ENCODE measurements around the gene MIEF2. TPM values are rescaled to one million over a fixed set of nuclear protein-coding genes. Genes with fewer than 3 reads are reported as not detected.

The MIEF2 gene
- total RNA-seq, 2 experiments from 2014 or later: 8.4 to 10.0 TPM

DNA sequence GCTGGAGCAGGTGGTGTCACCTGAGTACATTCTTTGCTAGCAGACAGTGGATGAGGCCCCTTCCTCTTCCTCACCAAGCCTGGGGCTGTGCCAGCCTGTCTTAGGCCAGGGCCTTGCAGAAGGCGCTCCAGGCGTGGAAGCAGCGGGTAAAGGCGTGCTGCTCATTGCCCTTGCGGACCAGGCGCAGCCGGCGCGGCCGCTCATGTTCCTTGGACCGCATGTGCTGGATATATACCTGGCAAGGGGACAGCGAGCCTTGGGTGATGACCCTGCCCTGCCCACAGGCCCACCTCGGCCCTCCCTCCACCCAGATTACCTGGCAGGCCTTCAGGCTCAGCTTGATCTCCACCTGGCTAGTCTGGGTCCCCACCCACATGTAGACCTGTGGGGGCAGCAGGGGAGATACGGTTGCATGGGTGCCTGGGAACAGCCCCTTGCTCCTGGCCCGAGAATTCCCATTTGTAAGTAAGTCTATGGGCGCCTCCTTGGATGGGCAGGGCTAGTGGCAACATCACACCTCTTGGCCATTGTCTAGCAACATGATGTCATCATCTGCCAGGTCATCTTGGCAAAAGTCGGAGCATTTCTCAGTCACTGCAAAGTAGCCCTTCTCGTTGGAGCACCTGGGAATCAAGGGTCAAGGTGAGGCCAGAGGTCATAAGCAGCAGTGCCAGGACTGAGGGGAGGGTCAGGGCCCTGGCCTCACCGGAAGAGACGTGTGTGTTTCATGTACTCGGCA, 15.3 kb upstream of the MIEF2 start:
- Mint-ChIP-seq H3K27ac (no peak overlapping the region), H3K4me1 (peaks cover 2% of the 10 kb centered on the region), H3K27me3 (no peaks in the 10 kb centered on the region), H3K4me3 (no peak overlapping the region), H3K36me3 (peaks cover 18% of the 10 kb centered on the region), H3K9me3 (ENCODE audit: low read depth) (no peaks in the 10 kb centered on the region)
- DNase-seq: no peak
- CTCF ChIA-PET: interaction anchor here (0.9 kb wide), 1 partner anchor 24 kb away, joined by 3 read pairs; no protein-coding TSS in a partner anchor
- ATAC-seq: no peak

DNA sequence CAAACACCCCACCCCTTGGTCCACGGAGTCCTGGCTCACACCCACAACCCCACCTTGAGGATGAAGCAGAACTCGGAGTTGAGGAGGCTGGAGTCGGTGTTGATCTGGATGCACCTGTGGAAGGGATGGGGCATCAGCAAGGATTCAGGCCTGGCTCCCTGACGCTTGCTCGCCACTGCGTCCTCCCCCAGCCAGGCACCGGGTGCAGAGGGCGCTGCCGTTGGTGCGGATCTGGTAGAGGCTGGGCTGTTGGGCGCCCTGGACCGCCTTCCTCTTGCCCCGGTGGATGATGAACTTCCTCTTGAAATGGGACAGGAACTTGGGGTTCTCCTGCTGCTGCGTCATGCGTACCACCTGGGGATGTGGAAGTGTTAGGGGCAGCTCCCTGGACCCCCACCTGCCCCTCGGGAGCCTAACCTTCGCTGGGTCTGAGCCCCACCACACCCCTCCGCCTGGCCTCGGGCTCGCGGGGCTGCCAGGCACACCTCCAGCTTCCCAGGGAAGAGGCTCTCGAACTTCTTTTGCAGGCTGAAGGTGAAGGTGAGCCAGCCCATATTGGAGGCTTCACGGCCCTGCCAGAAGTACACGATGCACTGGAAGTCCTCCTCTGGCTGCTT, 14.2 kb upstream of the MIEF2 start:
- Mint-ChIP-seq H3K9me3 (ENCODE audit: low read depth) (no peaks in the 10 kb centered on the region), H3K27me3 (no peaks in the 10 kb centered on the region), H3K4me1 (peaks cover 2% of the 10 kb centered on the region), H3K27ac (no peak overlapping the region), H3K36me3 (peaks cover 18% of the 10 kb centered on the region), H3K4me3 (no peak overlapping the region)
- CTCF ChIA-PET: interaction anchor here (0.6 kb wide), 1 partner anchor 19 kb away, joined by 3 read pairs; no protein-coding TSS in a partner anchor
- no peak for DNase-seq
- no peak for ATAC-seq

DNA sequence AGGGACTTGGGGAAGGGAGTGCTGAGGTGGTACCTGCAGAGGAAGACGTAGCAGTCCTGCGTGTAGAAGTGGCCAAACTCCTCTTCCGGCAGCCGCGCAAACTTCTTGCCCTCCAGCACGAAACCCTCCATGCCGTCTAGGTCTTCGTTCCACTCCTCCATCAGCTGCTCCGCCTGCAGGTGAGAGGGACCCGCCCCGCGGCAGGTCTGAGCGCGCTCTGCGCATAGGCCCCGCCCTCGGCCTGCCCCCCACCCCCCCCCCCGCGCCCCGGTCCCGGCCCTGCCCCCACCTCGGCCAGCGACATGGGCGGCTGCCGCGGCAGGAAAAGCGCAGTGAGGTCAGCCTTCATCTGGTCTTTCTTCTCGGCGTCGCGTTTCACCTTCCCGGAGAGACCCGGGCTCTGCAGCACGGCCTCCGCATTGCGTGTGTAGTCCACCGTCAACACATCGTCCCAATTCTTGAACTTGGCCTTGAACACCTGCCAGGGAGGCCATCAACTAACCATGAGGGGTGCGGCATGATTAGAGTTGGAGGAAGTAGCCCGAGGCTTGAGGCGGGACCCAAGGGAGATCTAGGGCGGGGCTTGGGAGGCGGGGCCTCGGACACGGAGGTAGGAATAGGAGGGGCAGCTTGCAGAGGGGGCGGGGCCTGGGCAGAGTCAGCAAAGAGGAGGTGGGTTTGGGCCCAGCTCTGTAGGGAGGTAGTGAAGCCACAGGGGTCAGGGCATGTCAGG, 13.4 kb upstream of the MIEF2 start:
- H3K4me1 Mint-ChIP-seq: peaks cover 2% of the 10 kb centered on the region
- CTCF ChIA-PET: interaction anchor here (0.6 to 2.2 kb wide), 7 partner anchors 14 to 85 kb away, joined by 3 to 8 read pairs (median 3); partner anchors contain the start of gene LLGL1
- peak; percentile 61 for DNase-seq
- no peaks in the 10 kb centered on the region for H3K27me3 Mint-ChIP-seq
- no peak overlapping the region for H3K4me3 Mint-ChIP-seq
- no peak overlapping the region for H3K27ac Mint-ChIP-seq
- no peaks in the 10 kb centered on the region for H3K9me3 Mint-ChIP-seq (ENCODE audit: low read depth)
- ATAC-seq: peak; percentile 43
- H3K36me3 Mint-ChIP-seq: peaks cover 24% of the 10 kb centered on the region

DNA sequence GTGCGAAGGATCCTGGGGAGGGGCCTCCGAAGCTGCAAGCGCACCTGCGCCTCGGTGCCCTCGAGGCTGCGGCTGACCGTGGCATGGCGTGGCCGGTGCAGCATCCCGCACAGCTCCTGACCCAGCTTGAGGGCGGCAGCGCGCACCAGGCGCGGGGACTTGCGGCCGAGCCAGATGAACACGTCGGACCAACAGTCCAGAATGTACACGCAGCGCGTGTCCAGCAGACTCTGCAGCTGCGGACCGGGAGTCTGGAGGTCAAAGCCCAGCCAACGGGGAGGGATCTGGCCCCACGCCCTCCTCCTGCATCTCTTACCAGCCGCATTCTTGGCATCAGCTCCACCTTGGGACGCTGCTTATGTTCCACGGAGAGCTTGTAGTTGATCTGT, 12.9 kb upstream of the MIEF2 start:
- no peaks in the 10 kb centered on the region for H3K9me3 Mint-ChIP-seq (ENCODE audit: low read depth)
- CTCF ChIA-PET: interaction anchor here (0.8 to 2.2 kb wide), 6 partner anchors 15 to 85 kb away, joined by 3 to 8 read pairs (median 3); partner anchors contain the start of gene LLGL1
- H3K4me1 Mint-ChIP-seq: peaks cover 2% of the 10 kb centered on the region
- H3K36me3 Mint-ChIP-seq: peaks cover 27% of the 10 kb centered on the region
- no peak for DNase-seq
- H3K27ac Mint-ChIP-seq: no peak overlapping the region
- ATAC-seq: no peak
- H3K27me3 Mint-ChIP-seq: no peaks in the 10 kb centered on the region
- H3K4me3 Mint-ChIP-seq: no peak overlapping the region

DNA sequence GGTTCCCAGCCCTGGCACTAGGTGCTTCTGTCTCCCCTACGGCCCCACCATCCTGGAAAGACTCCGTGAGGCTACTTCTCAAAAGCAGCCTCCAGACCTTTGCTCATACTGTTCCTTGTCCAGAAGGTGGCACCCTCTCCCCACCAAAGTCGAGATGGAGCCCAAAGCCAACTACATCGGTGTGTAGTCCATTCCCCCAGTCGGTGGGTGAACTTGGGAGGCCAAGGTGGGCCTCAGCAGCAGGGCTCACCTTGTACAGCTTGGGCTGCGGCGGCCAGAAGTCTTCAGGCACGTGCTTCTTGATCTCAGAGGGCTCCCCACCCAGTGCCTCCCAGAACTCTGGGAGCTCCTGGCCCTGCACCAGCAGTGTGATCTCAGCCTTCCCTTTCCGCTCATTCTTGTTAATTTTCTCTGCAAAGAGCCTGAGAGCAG, 12.1 kb upstream of the MIEF2 start:
- CTCF ChIA-PET: interaction anchor here (0.9 to 2.2 kb wide), 6 partner anchors 9 to 84 kb away, joined by 3 to 9 read pairs (median 5); partner anchors contain the start of gene MIEF2
- H3K27ac Mint-ChIP-seq: no peak overlapping the region
- peaks cover 33% of the 10 kb centered on the region for H3K36me3 Mint-ChIP-seq
- ATAC-seq: peak; percentile 83
- no peaks in the 10 kb centered on the region for H3K27me3 Mint-ChIP-seq
- no peaks in the 10 kb centered on the region for H3K9me3 Mint-ChIP-seq (ENCODE audit: low read depth)
- peaks cover 2% of the 10 kb centered on the region for H3K4me1 Mint-ChIP-seq
- peak; percentile 81 for DNase-seq
- no peak overlapping the region for H3K4me3 Mint-ChIP-seq

DNA sequence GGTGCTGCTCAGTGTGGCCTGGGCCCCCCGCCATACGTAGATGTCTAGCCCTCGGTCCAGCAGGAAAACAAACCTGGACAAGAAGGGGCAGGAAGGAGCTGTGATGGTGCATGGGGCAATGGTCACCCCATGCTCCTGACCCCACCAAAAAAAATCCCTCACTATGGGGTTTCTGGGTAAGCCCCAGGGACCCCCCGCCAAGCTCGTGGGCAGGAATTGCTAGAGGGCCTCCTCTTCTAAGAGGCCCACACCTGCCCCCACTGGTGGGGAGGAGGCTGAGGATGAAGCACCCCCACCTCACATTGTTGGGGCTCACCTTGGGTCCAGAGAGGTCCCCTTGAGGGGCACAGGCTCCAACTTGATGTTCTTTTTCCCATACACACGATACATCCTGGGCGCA, 11.7 kb upstream of the MIEF2 start:
- CTCF ChIA-PET: interaction anchor here (0.9 to 2.2 kb wide), 5 partner anchors 8 to 84 kb away, joined by 4 to 9 read pairs (median 5); partner anchors contain the start of gene MIEF2
- Mint-ChIP-seq H3K4me1 (peaks cover 2% of the 10 kb centered on the region), H3K36me3 (peaks cover 36% of the 10 kb centered on the region), H3K27ac (no peak overlapping the region), H3K27me3 (no peaks in the 10 kb centered on the region), H3K4me3 (no peak overlapping the region), H3K9me3 (ENCODE audit: low read depth) (no peaks in the 10 kb centered on the region)
- ATAC-seq (no peak), DNase-seq (no peak)

DNA sequence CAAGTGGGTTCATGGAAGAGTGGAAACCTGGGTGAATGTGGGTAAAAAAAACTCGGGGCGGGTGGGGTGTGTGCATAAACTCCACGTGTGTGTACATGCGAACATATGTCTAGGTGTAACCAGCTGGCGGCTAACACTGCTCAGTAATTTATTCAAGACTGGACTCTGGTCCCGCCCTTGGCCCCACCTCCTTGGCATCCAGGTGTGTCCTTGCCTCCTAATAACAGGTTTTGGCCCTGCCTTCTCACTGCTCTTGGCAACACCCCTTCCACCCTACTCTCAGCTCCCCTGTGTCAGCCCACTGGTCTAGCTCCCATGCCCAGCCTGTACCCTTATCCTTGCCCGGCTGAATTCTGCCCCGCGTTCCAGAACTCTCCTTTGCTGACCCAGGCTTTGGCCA, 10.2 kb upstream of the MIEF2 start:
- H3K36me3 Mint-ChIP-seq: peaks cover 38% of the 10 kb centered on the region
- H3K4me3 Mint-ChIP-seq: no peak overlapping the region
- no peak overlapping the region for H3K27ac Mint-ChIP-seq

DNA sequence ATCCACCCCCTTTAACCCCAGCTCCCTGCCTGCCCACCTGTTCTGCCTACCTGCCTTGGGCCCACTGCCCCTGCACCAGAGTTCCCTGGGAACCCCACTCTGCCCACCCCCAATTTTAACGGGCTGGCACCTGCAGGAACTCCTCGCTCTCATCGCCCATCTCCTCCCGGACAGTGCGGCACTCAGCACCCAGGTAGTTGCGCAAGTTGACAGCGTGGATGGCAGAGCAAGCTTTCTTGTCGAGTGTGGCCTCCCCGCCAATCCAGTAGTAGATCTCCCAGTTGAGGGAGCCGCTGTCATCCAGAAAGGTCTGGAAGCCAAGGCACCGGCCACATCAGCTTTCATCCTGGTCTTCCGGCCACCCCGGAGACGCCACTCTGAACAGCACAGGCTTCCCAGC, 9.8 kb upstream of the MIEF2 start:
- Mint-ChIP-seq H3K4me3 (no peak overlapping the region), H3K4me1 (peaks cover 4% of the 10 kb centered on the region), H3K36me3 (peaks cover 34% of the 10 kb centered on the region), H3K27ac (no peak overlapping the region), H3K9me3 (ENCODE audit: low read depth) (no peaks in the 10 kb centered on the region), H3K27me3 (no peaks in the 10 kb centered on the region)
- no peak for DNase-seq
- CTCF ChIA-PET: no interaction called here
- ATAC-seq: no peak

More for the DNA sequence above, 10.2 kb upstream of the MIEF2 start:
- DNase-seq: no peak
- no peaks in the 10 kb centered on the region for H3K9me3 Mint-ChIP-seq (ENCODE audit: low read depth)
- H3K27me3 Mint-ChIP-seq: no peaks in the 10 kb centered on the region
- no peak for ATAC-seq
- peaks cover 2% of the 10 kb centered on the region for H3K4me1 Mint-ChIP-seq
- CTCF ChIA-PET: no interaction called here

DNA sequence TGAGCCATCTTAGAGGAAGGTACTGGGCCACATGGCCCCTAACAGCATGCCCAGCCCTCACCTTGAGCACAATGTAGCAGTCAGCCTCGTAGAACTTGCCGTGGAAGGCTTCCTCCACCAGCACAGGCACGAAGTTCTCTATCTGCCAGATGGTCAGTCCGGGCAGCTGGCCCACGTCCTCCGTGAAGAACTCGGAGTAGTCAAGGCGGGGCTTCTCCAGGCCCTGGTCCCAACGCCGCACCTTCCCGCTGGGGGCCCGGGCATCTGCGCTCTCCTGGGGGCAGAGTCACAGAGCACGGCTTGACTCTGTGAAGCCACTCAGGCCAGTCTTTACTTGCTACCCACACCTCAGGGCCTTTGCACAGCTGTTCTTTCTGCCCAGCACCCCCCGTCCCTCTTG, 9.3 kb upstream of the MIEF2 start:
- peaks cover 8% of the 10 kb centered on the region for H3K4me1 Mint-ChIP-seq
- no peaks in the 10 kb centered on the region for H3K27me3 Mint-ChIP-seq
- no peak for ATAC-seq
- CTCF ChIA-PET: no interaction called here
- H3K9me3 Mint-ChIP-seq (ENCODE audit: low read depth): no peaks in the 10 kb centered on the region
- H3K4me3 Mint-ChIP-seq: no peak overlapping the region
- peaks cover 35% of the 10 kb centered on the region for H3K36me3 Mint-ChIP-seq
- no peak overlapping the region for H3K27ac Mint-ChIP-seq
- no peak for DNase-seq

DNA sequence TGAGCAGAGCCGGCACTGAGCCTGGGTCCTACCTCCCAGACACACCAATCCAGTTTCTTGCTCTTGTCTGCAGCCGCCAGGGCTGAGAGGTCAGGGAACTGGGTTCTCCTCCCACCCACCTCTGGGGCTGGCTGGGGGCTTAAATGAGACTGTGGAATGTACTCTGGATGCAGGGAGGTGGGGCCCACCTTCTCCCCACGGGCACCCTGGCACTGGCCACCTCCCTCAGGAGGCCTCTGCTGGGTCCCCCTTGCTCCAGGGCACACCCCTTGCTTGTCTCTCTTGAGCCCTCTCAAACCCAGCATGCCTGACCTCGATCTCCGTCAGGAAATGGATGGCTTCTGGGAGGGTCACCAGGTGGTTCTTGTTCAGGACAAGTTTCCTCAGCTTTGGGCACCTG, 8.3 kb upstream of the MIEF2 start:
- Mint-ChIP-seq H3K4me3 (no peak overlapping the region), H3K27me3 (no peaks in the 10 kb centered on the region), H3K4me1 (peaks cover 16% of the 10 kb centered on the region), H3K9me3 (ENCODE audit: low read depth) (no peaks in the 10 kb centered on the region), H3K27ac (no peak overlapping the region), H3K36me3 (peaks cover 34% of the 10 kb centered on the region)
- DNase-seq: no peak
- ATAC-seq: no peak
- CTCF ChIA-PET: no interaction called here

DNA sequence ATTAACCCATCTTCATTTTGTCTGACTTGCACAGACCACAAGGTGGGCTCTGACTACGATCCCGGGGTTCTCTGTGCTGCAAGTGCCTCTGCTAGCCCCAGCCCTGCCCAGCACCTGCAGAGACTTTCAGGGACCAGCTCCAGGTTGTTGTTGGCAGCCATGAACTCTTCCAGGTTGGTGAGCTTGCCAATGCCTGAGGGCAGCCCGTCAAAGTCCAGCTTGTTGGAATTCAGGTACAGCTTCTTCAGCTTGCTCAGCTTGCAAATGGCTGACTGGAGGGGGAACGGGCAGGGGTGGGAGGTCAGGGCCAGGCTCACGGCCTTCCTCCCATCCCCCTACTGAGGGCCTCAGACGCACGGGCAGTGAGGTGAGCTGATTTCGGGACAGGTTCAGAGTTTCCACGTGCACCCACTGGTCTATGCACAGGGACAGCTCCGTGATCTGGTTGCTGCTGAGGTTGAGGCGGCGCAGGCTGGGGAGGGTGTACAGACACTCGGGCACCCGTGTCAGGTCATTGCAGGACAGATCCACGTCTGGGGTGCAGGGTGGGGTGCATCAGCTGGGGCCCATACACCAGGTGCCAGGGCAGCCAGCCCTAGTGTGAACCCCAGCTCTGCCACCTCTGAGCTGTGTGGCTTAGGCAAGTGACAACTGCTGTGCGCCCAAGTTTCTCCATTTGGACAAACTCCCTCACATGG, 7.1 kb upstream of the MIEF2 start:
- Mint-ChIP-seq H3K4me3 (no peak overlapping the region), H3K4me1 (peaks cover 22% of the 10 kb centered on the region), H3K36me3 (peaks cover 29% of the 10 kb centered on the region), H3K27ac (no peak overlapping the region), H3K9me3 (ENCODE audit: low read depth) (no peaks in the 10 kb centered on the region), H3K27me3 (no peaks in the 10 kb centered on the region)
- no peak for DNase-seq
- CTCF ChIA-PET: no interaction called here
- ATAC-seq: no peak

DNA sequence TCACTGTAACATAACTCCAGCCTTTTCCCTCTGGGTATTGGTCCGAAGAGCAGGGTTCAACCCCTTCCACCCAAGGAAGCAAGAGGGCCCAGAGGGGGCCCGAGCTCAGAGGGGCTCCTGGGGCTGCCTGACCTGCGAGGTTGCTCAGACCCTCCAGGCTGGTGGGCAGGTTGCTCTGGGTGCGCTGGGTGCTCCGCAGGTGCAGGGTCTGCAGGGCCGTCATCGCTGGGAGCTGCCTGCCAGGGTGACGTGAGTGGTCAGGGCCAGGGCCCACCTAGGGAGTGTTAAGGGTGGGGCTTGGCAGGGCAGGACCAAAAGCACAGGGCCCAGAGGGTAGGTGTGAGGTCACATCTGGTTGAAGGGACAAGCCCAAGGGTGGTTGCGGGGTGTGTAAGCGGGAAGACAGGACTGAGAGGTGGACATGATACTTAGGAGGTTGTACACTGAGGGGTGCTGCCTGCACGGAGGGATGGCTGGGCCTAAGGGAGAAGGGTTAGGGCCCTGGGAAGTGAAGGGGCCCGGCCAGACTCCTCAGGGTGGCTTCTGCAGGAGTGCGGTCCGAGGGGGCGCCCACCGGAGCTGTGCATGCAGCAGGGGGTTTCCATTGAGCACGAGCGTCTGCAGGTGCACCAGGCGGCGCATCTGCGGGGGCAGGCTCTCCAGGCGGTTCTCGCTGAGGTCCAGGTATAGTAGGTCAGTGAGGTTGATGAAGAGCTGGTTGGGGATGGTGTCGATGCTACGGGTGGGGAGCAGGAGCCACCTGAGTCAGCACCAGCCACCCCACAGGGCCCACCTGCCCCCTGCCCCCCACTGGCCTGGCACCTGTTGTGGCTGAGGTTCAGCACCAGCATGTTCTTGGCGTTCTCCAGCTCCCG, 6.3 kb upstream of the MIEF2 start:
- Mint-ChIP-seq H3K27me3 (no peaks in the 10 kb centered on the region), H3K36me3 (peaks cover 29% of the 10 kb centered on the region), H3K9me3 (ENCODE audit: low read depth) (no peaks in the 10 kb centered on the region), H3K4me1 (peaks cover 26% of the 10 kb centered on the region), H3K4me3 (no peak overlapping the region), H3K27ac (no peak overlapping the region)
- ATAC-seq (no peak), DNase-seq (no peak)
- CTCF ChIA-PET: interaction anchor here (0.6 kb wide), 1 partner anchor 129 kb away, joined by 3 read pairs; no protein-coding TSS in a partner anchor
